Suprapubic skin (tissue), 3 donors: ENCODE measurements around the gene ZNF587.

Source experiments
- POLR2A ChIP-seq, 2 donors: fragments of 450-650 bp; IDR thresholded peaks; one replicate each; pipeline ENCODE4 v1.6.1; 2017; ENCODE audit warnings: antibody characterized with exemption in 2 of 2, mild to moderate bottlenecking in 2 of 2, moderate library complexity in 2 of 2
- TF ChIP-seq, protein P1 (sequence below), 2 donors: fragments of 200-600 bp in 1 of 2; fragments of 450-650 bp in 1 of 2; sonication (generic) in 1 of 2; IDR thresholded peaks; one replicate each; pipeline ENCODE4 v1.5.1; 2016 to 2019; ENCODE audit warnings: antibody characterized with exemption in 2 of 2, mild to moderate bottlenecking in 1 of 2, moderate library complexity in 1 of 2

GRCh38 chr19:57816652-57817051 lies 33.0 kb upstream of the ZNF587 start:
- TF ChIP-seq, protein P1, sequence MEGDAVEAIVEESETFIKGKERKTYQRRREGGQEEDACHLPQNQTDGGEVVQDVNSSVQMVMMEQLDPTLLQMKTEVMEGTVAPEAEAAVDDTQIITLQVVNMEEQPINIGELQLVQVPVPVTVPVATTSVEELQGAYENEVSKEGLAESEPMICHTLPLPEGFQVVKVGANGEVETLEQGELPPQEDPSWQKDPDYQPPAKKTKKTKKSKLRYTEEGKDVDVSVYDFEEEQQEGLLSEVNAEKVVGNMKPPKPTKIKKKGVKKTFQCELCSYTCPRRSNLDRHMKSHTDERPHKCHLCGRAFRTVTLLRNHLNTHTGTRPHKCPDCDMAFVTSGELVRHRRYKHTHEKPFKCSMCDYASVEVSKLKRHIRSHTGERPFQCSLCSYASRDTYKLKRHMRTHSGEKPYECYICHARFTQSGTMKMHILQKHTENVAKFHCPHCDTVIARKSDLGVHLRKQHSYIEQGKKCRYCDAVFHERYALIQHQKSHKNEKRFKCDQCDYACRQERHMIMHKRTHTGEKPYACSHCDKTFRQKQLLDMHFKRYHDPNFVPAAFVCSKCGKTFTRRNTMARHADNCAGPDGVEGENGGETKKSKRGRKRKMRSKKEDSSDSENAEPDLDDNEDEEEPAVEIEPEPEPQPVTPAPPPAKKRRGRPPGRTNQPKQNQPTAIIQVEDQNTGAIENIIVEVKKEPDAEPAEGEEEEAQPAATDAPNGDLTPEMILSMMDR (IDR thresholded peaks at IDR 0.05) = no peak
- TF ChIP-seq POLR2A (IDR thresholded peaks at IDR 0.05) = no peak
